ENCODE results near the gene JARID2.
"Not testable (repeated sequence)": the region's sequence is repeated elsewhere in the genome, so short reads cannot be mapped to it uniquely, and the experiment has no call there.

JARID2 gene

DNA sequence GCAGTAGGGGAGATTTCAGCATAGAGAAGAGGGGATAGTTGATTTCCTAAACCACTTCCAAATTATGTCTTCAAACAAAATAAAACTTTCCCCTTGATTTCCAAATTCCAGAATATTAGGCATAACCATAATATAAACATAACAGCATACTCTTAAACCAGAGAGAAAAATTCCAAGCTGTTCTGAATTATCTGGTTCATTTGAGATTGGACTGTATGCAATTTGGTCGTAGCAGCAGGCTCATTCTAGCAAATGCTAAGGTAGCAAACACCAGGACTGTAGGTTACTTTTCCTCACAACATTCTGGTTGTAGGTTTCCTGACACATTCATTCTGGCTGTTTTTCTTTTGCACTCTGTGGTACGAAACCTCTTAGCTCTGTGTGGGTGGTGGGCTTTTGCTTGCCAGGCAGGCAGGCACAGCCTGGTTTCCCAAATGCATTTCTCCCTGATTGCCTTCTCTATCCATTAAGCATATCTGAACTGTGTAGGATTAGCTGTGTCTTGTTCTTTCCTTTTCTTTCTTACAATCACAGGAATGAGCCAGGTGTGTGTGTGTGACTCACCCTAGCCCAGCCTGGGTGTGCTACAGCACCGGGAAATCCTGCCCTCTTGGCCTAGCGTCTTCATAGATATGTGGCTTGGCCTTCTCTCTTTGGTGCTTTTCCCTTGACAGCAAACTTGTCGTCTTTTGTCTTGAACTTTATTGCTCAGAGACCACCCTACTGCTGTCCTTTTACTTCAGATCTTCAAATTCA, 77.1 kb downstream of the JARID2 start:
- TF ChIP-seq, protein P1, sequence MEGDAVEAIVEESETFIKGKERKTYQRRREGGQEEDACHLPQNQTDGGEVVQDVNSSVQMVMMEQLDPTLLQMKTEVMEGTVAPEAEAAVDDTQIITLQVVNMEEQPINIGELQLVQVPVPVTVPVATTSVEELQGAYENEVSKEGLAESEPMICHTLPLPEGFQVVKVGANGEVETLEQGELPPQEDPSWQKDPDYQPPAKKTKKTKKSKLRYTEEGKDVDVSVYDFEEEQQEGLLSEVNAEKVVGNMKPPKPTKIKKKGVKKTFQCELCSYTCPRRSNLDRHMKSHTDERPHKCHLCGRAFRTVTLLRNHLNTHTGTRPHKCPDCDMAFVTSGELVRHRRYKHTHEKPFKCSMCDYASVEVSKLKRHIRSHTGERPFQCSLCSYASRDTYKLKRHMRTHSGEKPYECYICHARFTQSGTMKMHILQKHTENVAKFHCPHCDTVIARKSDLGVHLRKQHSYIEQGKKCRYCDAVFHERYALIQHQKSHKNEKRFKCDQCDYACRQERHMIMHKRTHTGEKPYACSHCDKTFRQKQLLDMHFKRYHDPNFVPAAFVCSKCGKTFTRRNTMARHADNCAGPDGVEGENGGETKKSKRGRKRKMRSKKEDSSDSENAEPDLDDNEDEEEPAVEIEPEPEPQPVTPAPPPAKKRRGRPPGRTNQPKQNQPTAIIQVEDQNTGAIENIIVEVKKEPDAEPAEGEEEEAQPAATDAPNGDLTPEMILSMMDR (conservative IDR thresholded peaks at IDR 0.05; ENCODE audit: low read depth) = no peak
- H3K27ac ChIP-seq = peak overlapping the region; percentile 80
- DNase-seq (ENCODE audit: low spot score) = peak; percentile 78
- ChIA-PET CTCF (interaction anchor here (0.6 kb wide), 2 partner anchors 12 to 75 kb away, joined by 3 read pairs; no protein-coding TSS in a partner anchor), POLR2A (ENCODE audit: low non-redundant PET) (no interaction called here)

DNA sequence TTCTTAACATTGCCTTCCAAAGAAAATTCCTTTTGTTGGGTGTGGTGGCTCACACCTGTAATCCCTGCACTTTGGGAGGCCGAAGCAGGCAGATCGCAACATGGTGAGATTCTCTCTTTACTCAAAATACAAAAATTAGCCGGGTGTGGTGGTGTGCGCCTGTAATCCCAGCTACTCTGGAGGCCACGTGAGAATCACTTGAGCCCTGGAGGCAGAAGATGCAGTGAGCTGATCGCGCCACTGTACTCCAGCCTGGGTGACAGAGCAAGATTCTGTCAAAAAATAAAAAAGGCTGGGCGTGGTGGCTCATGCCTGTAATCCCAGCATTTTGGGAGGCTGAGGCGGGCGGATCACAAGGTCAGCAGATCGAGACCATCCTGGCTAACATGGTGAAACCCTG, 77.7 kb downstream of the JARID2 start:
- peak overlapping the region; percentile 80 for H3K27ac ChIP-seq
- CTCF ChIA-PET = interaction anchor here (0.6 kb wide), 1 partner anchor 61 kb away, joined by 3 read pairs; no protein-coding TSS in a partner anchor
- POLR2A ChIA-PET (ENCODE audit: low non-redundant PET); DNase-seq (ENCODE audit: low spot score): not testable (repeated sequence)

DNA sequence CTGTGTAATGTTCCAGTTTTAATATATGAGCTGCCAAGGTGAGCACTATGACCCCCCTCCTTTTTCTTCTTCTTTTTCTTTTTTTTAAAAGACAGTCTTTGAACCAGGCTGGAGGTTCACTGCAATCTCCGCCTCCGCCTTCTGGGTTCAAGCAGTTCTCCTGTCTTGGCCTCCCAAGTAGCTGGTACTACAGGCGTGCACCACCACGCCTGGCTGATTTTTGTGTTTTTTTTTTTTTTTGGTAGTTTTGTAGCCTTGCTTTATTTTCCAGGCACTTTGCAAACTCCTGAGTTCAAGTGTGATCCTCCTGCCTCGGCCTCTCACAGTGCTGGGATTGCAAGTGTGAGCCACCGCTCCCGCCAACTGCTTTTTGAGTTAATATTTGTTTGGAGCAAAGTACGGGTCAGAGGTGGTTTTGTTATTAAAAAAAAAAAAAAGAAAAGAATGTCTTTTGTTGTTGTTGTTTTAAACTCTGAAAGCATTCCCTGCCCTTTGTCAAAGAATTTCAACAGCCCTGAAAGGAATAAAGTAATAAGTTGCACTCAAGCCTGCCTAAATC, 78.6 kb downstream of the JARID2 start:
- TF ChIP-seq, protein P1 (conservative IDR thresholded peaks at IDR 0.05; ENCODE audit: low read depth) = no peak
- CTCF ChIA-PET = interaction anchor here (0.6 kb wide), 1 partner anchor 70 kb away, joined by 9 read pairs; no protein-coding TSS in a partner anchor
- DNase-seq (ENCODE audit: low spot score) = no peak
- POLR2A ChIA-PET (ENCODE audit: low non-redundant PET) = no interaction called here
- H3K27ac ChIP-seq = no peak overlapping the region

DNA sequence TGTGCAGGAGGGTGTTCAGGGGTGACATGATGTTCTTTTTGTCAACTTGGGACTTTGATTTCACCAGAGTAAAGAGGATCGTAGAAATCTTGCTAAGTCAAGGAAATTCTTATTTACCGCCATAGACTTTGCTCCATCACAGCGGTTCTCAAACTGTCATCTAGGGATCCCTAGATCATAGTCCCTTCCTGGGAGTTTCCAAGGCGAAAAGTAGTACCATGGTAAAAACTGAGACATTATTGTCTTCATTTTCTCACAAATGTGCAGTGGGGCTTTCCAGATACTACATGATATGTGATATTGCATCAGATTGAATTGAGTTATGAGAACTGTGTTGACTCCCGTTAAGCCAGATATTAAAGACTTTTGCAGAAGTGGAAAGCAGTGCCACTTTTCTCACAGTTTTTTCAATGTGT, 79.7 kb downstream of the JARID2 start:
- H3K27ac ChIP-seq = no peak overlapping the region
- ChIA-PET CTCF (no interaction called here), POLR2A (ENCODE audit: low non-redundant PET) (no interaction called here)
- TF ChIP-seq, protein P1 (conservative IDR thresholded peaks at IDR 0.05; ENCODE audit: low read depth) = no peak
- DNase-seq (ENCODE audit: low spot score) = no peak

DNA sequence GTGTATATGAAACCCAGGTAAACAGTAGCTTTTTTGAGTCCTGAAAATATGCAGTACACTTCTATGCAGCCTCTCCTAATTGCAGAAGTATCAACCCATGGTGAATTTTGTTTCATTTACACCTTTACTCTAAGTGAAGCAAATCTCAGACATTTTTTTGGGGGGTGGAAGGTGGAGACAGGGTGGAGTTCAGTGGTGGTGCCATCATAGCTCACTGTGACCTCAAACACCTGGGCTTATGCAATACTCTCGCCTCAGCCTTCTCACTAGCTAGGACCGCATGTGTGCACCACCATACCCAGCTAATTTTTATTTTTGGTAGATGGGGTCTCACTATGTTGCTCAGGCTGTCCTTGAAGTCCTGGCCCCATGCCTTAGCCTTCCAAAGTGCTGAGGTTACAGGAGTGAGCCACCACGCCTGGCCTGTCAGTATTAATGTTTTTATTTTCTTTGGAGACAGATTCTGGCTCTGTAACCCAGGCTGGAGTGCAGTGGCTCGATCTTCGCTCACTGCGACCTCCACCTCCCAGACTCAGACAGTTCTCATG, 80.3 kb downstream of the JARID2 start:
- ChIA-PET POLR2A (ENCODE audit: low non-redundant PET) (no interaction called here), CTCF (interaction anchor here (0.7 kb wide), 1 partner anchor 34 kb away, joined by 3 read pairs; no protein-coding TSS in a partner anchor)
- peak overlapping the region; percentile 46 for H3K27ac ChIP-seq
- TF ChIP-seq, protein P1 (conservative IDR thresholded peaks at IDR 0.05; ENCODE audit: low read depth) = no peak
- DNase-seq (ENCODE audit: low spot score) = no peak

DNA sequence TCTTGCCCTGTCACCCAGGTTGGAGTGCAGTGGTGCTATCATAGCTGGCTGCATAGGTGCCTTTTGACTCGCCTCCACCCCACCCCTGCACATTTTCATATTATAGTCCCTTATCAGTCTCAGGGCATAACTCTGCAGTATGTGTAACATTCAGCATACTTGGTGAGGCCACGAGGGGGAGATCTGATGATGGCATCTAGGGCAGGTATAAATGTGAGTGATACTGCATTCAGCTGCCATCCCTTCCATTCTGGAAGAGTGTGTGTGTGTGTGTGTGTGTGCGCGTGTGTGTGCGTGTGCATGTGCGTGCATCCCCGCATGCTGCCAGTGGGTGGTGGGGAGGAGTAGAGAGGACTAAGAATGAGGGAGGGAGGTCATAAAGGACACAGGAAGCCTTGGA, 81.4 kb downstream of the JARID2 start:
- ChIA-PET CTCF (interaction anchor here (0.6 to 0.7 kb wide), 2 partner anchors 602 to 875 kb away, joined by 3 to 5 read pairs; no protein-coding TSS in a partner anchor), POLR2A (ENCODE audit: low non-redundant PET) (no interaction called here)
- no peak for DNase-seq (ENCODE audit: low spot score)
- H3K27ac ChIP-seq = no peak overlapping the region
- TF ChIP-seq, protein P1 (conservative IDR thresholded peaks at IDR 0.05; ENCODE audit: low read depth) = no peak

Data from RWPE1 (cell line).